ENCODE data around the gene TSC22D2. TPM values are rescaled to one million over a fixed set of nuclear protein-coding genes. Genes with fewer than 3 reads are reported as not detected.
A peak's percentile ranks its signal among the peaks of the same experiment; 100 is the strongest.

The TSC22D2 gene
- total and polyA plus RNA-seq, 2 of the 4 experiments (the other 2 are of a cell fraction): 12.2 to 20.5 TPM

- Histone ChIP-seq H3K27me3 (ENCODE audit: control insufficient read depth, insufficient read depth, low read length) (no peaks in the 10 kb centered on the region), H3K36me3 (ENCODE audit: control insufficient read depth, insufficient read depth, low read length) (no peaks in the 10 kb centered on the region), H3K4ac (ENCODE audit: low read depth, low read length) (peak overlapping the region; percentile 15; the same call in 1 of the 2 replicates), H2AK9ac (replicated peaks; ENCODE audit: low read depth, low read length, poor library complexity) (no peak overlapping the region), H4K8ac (ENCODE audit: low read depth in 2 of 2, low read length in 2 of 2) (no peak overlapping the region), H4K91ac (ENCODE audit: insufficient read depth, low read depth, low read length) (no peak overlapping the region), H3K79me1 (ENCODE audit: low read depth in 1 of 2, low read length in 2 of 2) (peaks cover 0 to 3% of the 10 kb centered on the region in 2 experiments; a peak in 1 of 4 replicates), H3K4me3 (ENCODE audit: insufficient read depth, low read depth, low read length) (no peak overlapping the region), H3K27ac (ENCODE audit: insufficient read depth, low read length) (no peak overlapping the region), H3K4me1 (ENCODE audit: control insufficient read depth, insufficient read depth, low read length) (no peaks in the 10 kb centered on the region; the same call in 1 of the 2 replicates), H3K9ac (ENCODE audit: low read depth, low read length) (no peak overlapping the region), H4K20me1 (ENCODE audit: insufficient read depth, low read length) (no peaks in the 10 kb centered on the region), H2BK5ac (ENCODE audit: low read depth, low read length, poor library complexity, severe bottlenecking) (no peak overlapping the region), H3K9me3 (ENCODE audit: control insufficient read depth, insufficient read depth, low read length) (no peaks in the 10 kb centered on the region), H2AFZ (replicated peaks; ENCODE audit: low read length, poor library complexity) (no peak overlapping the region), H2AK5ac (ENCODE audit: low read depth, low read length) (no peak overlapping the region), H2BK20ac (ENCODE audit: low read depth, low read length) (no peak overlapping the region), H2BK120ac (ENCODE audit: low read depth, low read length) (no peak overlapping the region), H4K5ac (ENCODE audit: low read depth, low read length) (no peak overlapping the region), H2BK15ac (ENCODE audit: low read depth, low read length) (no peak overlapping the region; the same call in 2 of the 3 replicates), H3K14ac (replicated peaks; ENCODE audit: low read depth, low read length) (no peak overlapping the region), H3K23ac (ENCODE audit: low read depth, low read length) (no peak overlapping the region), H3K9me1 (ENCODE audit: insufficient read depth, low read length) (peaks cover 8% of the 10 kb centered on the region), H3K18ac (ENCODE audit: low read depth, low read length) (peak overlapping the region; percentile 47; the same call in 1 of the 2 replicates), H3K56ac (ENCODE audit: extremely low read depth, insufficient read depth, low read length) (no peak overlapping the region), H3K4me2 (ENCODE audit: low read depth, low read length) (no peak overlapping the region)
- no TSS peak for BruUV-seq (replicated peaks)
- no peak for TF ChIP-seq RAD21 (IDR thresholded peaks at IDR 0.05; ENCODE audit: low read length)
- no peak for TF ChIP-seq MAFK (IDR thresholded peaks at IDR 0.05; ENCODE audit: low read depth, low read length)
- TF ChIP-seq SMC3 (IDR thresholded peaks at IDR 0.05; ENCODE audit: low read depth, low read length): no peak
- TF ChIP-seq USF2 (IDR thresholded peaks at IDR 0.05; ENCODE audit: low read depth, low read length): no peak
- TF ChIP-seq FOS (IDR thresholded peaks at IDR 0.05; ENCODE audit: low read depth, low read length): no peak
- no peak for TF ChIP-seq RFX5 (IDR thresholded peaks at IDR 0.05; ENCODE audit: low read depth, low read length)
- no peak for TF ChIP-seq CHD1 (IDR thresholded peaks at IDR 0.05; ENCODE audit: low read depth, low read length)
- TF ChIP-seq MAZ (IDR thresholded peaks at IDR 0.05; ENCODE audit: borderline replicate concordance, low read depth, low read length): no peak
- dilution Hi-C loops (cut with HindIII; ENCODE audit: low sequenced_read_pairs, unreplicated experiment): no loop called here
- no peak for ATAC-seq (ENCODE audit: low read depth)
- intact Hi-C loops (cut with micrococcal nuclease): no loop called here
- POLR2A ChIA-PET (ENCODE audit: unreplicated experiment): no interaction called here
- in situ Hi-C loops (cut with MboI; ENCODE audit: low sequenced_read_pairs): no loop called here
- DNase-seq: no peak
- CTCF ChIA-PET: no interaction called here
Observed at GRCh38 chr3:150390087-150390486, 18.0 kb upstream of the TSC22D2 start.
